ENCODE results near the gene EPHA4.
"Not testable (repeated sequence)": the region's sequence is repeated elsewhere in the genome, so short reads cannot be mapped to it uniquely, and the experiment has no call there.

The EPHA4 gene

GRCh38 chr2:221533299-221533698, 38.8 kb downstream of the EPHA4 start:
- DNase-seq, result no peak

- DNase-seq, result no peak
Measured at GRCh38 chr2:221532641-221533040, 39.5 kb downstream of the EPHA4 start.

- DNase-seq, result no peak
Measured at GRCh38 chr2:221530653-221531037, 41.5 kb downstream of the EPHA4 start.

- no peak for DNase-seq
Measured at GRCh38 chr2:221529943-221530652, 42.0 kb downstream of the EPHA4 start.

- no peak for DNase-seq
Measured at GRCh38 chr2:221529177-221529942, 42.7 kb downstream of the EPHA4 start.

GRCh38 chr2:221527776-221528309, 44.3 kb downstream of the EPHA4 start:
- DNase-seq, result no peak

- no peak for DNase-seq
Measured at GRCh38 chr2:221524158-221524557, 47.9 kb downstream of the EPHA4 start.

- DNase-seq, result no peak
Measured at GRCh38 chr2:221521233-221521845, 50.8 kb downstream of the EPHA4 start.

GRCh38 chr2:221518935-221519625, 53.0 kb downstream of the EPHA4 start:
- DNase-seq, result no peak

- no peak for DNase-seq
Measured at GRCh38 chr2:221518201-221518934, 53.7 kb downstream of the EPHA4 start.

GRCh38 chr2:221517696-221518151, 54.4 kb downstream of the EPHA4 start:
- DNase-seq, result no peak

GRCh38 chr2:221517146-221517695, 54.9 kb downstream of the EPHA4 start:
- DNase-seq, result no peak

GRCh38 chr2:221515864-221516263, 56.2 kb downstream of the EPHA4 start:
- DNase-seq, result no peak

- no peak for DNase-seq
Measured at GRCh38 chr2:221514305-221515040, 57.6 kb downstream of the EPHA4 start.

GRCh38 chr2:221513232-221513631, 58.9 kb downstream of the EPHA4 start:
- DNase-seq, result no peak

- not testable (repeated sequence) for DNase-seq
Measured at GRCh38 chr2:221511325-221511724, 60.8 kb downstream of the EPHA4 start.

GRCh38 chr2:221506469-221506868, 65.6 kb downstream of the EPHA4 start:
- no peak for DNase-seq

- no peak for DNase-seq
Measured at GRCh38 chr2:221505605-221506004, 66.5 kb downstream of the EPHA4 start.

- DNase-seq, result no peak
Measured at GRCh38 chr2:221504905-221505304, 67.2 kb downstream of the EPHA4 start.

- DNase-seq, result no peak
Measured at GRCh38 chr2:221503965-221504364, 68.1 kb downstream of the EPHA4 start.
